K562 (cell line): ENCODE results near the gene RASGEF1C. TPM values are rescaled to one million over a fixed set of nuclear protein-coding genes. Genes with fewer than 3 reads are reported as not detected.
A peak's percentile ranks its signal among the peaks of the same experiment; 100 is the strongest.

Source experiments
- ATF7 ChIP-seq: fragments of 450-650 bp; IDR thresholded peaks from 2 replicates; pipeline ENCODE4 v1.7.1; 2014; ENCODE audit warnings: mild to moderate bottlenecking, moderate library complexity
- BRD4 ChIP-seq: fragments of 200-600 bp; sonication (generic); IDR thresholded peaks from 2 replicates; pipeline ENCODE4 v1.6.1; 2017; ENCODE audit warnings: inconsistent platforms
- CHCHD3 ChIP-seq: fragments of 250-450 bp; sonication (Bioruptor Pico); IDR thresholded peaks from 2 replicates; pipeline ENCODE4 v2.1.2; 2022; ENCODE audit warnings: mild to moderate bottlenecking
- HDAC1 ChIP-seq, 2 experiments: fragments of 450-650 bp; IDR thresholded peaks; 2 replicates each; pipeline ENCODE4 v1.6.1; 2016 to 2017; ENCODE audit warnings: inconsistent platforms in 1 of 2, mild to moderate bottlenecking in 1 of 2, moderate library complexity in 1 of 2
- JUNB ChIP-seq: fragments of 450-650 bp; formaldehyde crosslinking; conservative IDR thresholded peaks from 2 replicates; pipeline ENCODE4 v1.4.0; 2020; ENCODE audit warnings: mild to moderate bottlenecking
- NUFIP1 ChIP-seq: fragments of 450-650 bp; IDR thresholded peaks from 2 replicates; pipeline ENCODE4 v1.6.1; 2018; ENCODE audit not compliant: partially characterized antibody
- PML ChIP-seq: IDR thresholded peaks from 2 replicates; pipeline ENCODE4 v1.6.1; 2012; ENCODE audit warnings: low read length, inconsistent platforms
- PRPF4 ChIP-seq: fragments of 200-400 bp; formaldehyde crosslinking; IDR thresholded peaks from one replicate; pipeline ENCODE4 v1.6.1; 2017; ENCODE audit warnings: low read length, low read depth, mild to moderate bottlenecking; ENCODE audit not compliant: insufficient read depth, poor library complexity, severe bottlenecking
- RBM17 ChIP-seq: fragments of 200-400 bp; formaldehyde crosslinking; IDR thresholded peaks from 2 replicates; pipeline ENCODE4 v1.6.1; 2017; ENCODE audit warnings: low read depth, mild to moderate bottlenecking, low read length, borderline replicate concordance
- RFX7 ChIP-seq: fragments of 250-450 bp; sonication (Bioruptor Pico); IDR thresholded peaks from 2 replicates; pipeline ENCODE4 v1.5.1; 2021; ENCODE audit warnings: mild to moderate bottlenecking
- SIN3B ChIP-seq: fragments of 450-650 bp; IDR thresholded peaks from 2 replicates; pipeline ENCODE4 v1.6.1; 2017; ENCODE audit warnings: low read depth, mild to moderate bottlenecking, moderate library complexity
- U2AF2 ChIP-seq: fragments of 200-400 bp; formaldehyde crosslinking; optimal IDR thresholded peaks from 2 replicates; pipeline ENCODE3; 2017; ENCODE audit warnings: low read depth, mild to moderate bottlenecking, low read length
- ZNF263 ChIP-seq: sonication (generic); formaldehyde crosslinking; IDR thresholded peaks from 2 replicates; pipeline ENCODE4 v1.8.0; 2022; ENCODE audit warnings: mild to moderate bottlenecking, missing genetic modification reagents, borderline replicate concordance
- ZNF41 ChIP-seq: fragments of 250-450 bp; sonication (Bioruptor Pico); conservative IDR thresholded peaks from 2 replicates; pipeline ENCODE4 v1.4.0; 2020; ENCODE audit warnings: mild to moderate bottlenecking
- polyA plus RNA-seq, 8 experiments: library from polyadenylated mRNA; depleted of rRNA in 4 of 8; stranded (reverse) in 5 of 8; unstranded in 3 of 8; fragments of >200 nt; fragmentation: Nextera tagmentation in 2 of 8; fragmentation: Illumina TruSeq in 1 of 8; extraction: Ambion mirVana in 2 of 8; extraction: Trizol in 1 of 8; gene quantifications; 2 replicates each; pipeline versions ENCODE4 v1.2.1 to v1.2.3, GENCODE V29; 2011 to 2014; ENCODE audit warnings: inconsistent platforms in 1 of 8, missing spikeins in 1 of 8
- total RNA-seq, 7 experiments: library from RNA; depleted of rRNA in 6 of 7; stranded (reverse); fragments of >200 nt in 6 of 7; fragmentation: Illumina TruSeq in 2 of 7; extraction: Trizol in 2 of 7; gene quantifications; 2 replicates each; pipeline versions ENCODE4 v1.2.1 to v1.2.3, GENCODE V29; 2011 to 2021; ENCODE audit warnings: low replicate concordance in 1 of 7
- TF ChIP-seq, protein P1 (sequence below), 2 experiments: fragments of 150-350 bp in 1 of 2; IDR thresholded peaks; 2 replicates each; pipeline ENCODE4 v1.6.1; 2012 to 2016; ENCODE audit warnings: low read depth in 2 of 2, low read length in 2 of 2, mild to moderate bottlenecking in 1 of 2, moderate library complexity in 1 of 2
- TF ChIP-seq, protein P2 (sequence below): sonication (generic); formaldehyde crosslinking; IDR thresholded peaks from 2 replicates; pipeline ENCODE4 v1.8.0; 2022; ENCODE audit warnings: mild to moderate bottlenecking, missing genetic modification reagents
- TF ChIP-seq, protein P3 (sequence below): IDR thresholded peaks from 3 replicates; pipeline ENCODE4 v1.6.1; 2011; ENCODE audit warnings: borderline replicate concordance, mild to moderate bottlenecking; ENCODE audit not compliant: insufficient read length, insufficient read depth
- TF ChIP-seq, protein P4 (sequence below): sonication (generic); formaldehyde crosslinking; IDR thresholded peaks from 2 replicates; pipeline ENCODE4 v1.8.0; 2022; ENCODE audit warnings: missing genetic modification reagents, mild to moderate bottlenecking, borderline replicate concordance
- TF ChIP-seq, protein P5 (sequence below): fragments of 250-450 bp; sonication (Bioruptor Pico); IDR thresholded peaks from 2 replicates; pipeline ENCODE4 v1.5.0; 2020; ENCODE audit warnings: mild to moderate bottlenecking

RASGEF1C gene
- total and polyA plus RNA-seq, 9 of the 15 experiments (the other 6 are each of a cell fraction or from before 2014, with no cell fraction given), result 0.04 to 1.1 (median 0.21) TPM; not detected in 4

DNA sequence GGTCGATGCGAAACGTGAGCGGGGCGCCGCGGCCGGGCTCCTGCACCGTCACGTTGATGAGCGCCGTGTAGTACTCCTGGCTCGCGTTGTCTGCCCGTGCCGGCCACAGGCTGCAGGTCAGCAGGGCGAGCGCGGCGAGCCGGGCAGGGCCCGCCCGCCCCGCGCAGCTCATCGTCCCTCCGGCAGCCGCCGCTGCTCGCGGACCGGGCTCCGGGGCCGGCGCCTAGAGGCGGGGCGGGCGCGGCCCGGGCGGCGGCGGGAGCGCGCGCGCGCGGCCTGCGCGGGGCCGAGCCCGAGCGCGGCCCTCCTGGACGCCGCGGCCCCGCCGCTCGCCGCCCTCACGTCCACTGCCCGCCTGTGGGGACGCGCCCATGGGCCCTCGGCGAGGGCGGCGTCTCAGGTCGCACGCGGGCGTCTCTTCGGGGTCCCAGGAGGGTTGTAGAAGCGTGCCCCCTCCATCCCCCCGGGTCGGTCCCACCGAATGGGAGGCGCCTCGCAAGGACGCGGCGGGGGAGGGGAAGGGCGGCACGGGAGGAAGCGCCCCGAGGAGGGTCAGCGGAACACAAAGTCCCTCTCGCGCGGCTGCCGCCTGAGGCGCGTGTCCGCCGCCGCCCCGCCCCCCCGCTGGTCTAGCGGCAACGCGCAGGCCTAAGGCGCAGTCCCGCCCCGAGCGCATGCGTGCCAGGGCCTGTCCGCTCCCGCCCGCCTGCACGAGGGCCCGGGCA is 137.3 kb downstream of the RASGEF1C start, which contains the start of gene RNF130 (continued):
- TF ChIP-seq, protein P1, sequence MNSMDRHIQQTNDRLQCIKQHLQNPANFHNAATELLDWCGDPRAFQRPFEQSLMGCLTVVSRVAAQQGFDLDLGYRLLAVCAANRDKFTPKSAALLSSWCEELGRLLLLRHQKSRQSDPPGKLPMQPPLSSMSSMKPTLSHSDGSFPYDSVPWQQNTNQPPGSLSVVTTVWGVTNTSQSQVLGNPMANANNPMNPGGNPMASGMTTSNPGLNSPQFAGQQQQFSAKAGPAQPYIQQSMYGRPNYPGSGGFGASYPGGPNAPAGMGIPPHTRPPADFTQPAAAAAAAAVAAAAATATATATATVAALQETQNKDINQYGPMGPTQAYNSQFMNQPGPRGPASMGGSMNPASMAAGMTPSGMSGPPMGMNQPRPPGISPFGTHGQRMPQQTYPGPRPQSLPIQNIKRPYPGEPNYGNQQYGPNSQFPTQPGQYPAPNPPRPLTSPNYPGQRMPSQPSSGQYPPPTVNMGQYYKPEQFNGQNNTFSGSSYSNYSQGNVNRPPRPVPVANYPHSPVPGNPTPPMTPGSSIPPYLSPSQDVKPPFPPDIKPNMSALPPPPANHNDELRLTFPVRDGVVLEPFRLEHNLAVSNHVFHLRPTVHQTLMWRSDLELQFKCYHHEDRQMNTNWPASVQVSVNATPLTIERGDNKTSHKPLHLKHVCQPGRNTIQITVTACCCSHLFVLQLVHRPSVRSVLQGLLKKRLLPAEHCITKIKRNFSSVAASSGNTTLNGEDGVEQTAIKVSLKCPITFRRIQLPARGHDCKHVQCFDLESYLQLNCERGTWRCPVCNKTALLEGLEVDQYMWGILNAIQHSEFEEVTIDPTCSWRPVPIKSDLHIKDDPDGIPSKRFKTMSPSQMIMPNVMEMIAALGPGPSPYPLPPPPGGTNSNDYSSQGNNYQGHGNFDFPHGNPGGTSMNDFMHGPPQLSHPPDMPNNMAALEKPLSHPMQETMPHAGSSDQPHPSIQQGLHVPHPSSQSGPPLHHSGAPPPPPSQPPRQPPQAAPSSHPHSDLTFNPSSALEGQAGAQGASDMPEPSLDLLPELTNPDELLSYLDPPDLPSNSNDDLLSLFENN (IDR thresholded peaks at IDR 0.05; ENCODE audit: low read depth in 2 of 2, low read length in 2 of 2), result 0 out of 4 replicates have a peak, but pooled peaks of 1 of the 2 experiments have one; percentile 30
- TF ChIP-seq HDAC1 (IDR thresholded peaks at IDR 0.05), result peak in 1 of 2 experiments; percentile 66; a peak in 2 of 4 replicates
- no peak for TF ChIP-seq ZNF41 (CRISPR knock-in tag)
- TF ChIP-seq, protein P2, sequence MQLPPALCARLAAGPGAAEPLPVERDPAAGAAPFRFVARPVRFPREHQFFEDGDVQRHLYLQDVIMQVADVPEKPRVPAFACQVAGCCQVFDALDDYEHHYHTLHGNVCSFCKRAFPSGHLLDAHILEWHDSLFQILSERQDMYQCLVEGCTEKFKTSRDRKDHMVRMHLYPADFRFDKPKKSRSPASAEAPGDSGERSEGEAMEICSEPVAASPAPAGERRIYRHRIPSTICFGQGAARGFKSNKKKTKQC (CRISPR knock-in tag), result peak; percentile 99; the same call in 1 of the 2 replicates
- TF ChIP-seq JUNB, result no peak
- peak; percentile 73 for TF ChIP-seq ATF7
- TF ChIP-seq CHCHD3 (CRISPR knock-in tag), result no peak
- TF ChIP-seq ZNF263 (CRISPR knock-in tag), result peak; percentile 85
- TF ChIP-seq SIN3B, result no peak
- TF ChIP-seq U2AF2, result no peak
- peak; percentile 53; the same call in 1 of the 2 replicates for TF ChIP-seq BRD4
- no peak for TF ChIP-seq PML
- TF ChIP-seq, protein P3, sequence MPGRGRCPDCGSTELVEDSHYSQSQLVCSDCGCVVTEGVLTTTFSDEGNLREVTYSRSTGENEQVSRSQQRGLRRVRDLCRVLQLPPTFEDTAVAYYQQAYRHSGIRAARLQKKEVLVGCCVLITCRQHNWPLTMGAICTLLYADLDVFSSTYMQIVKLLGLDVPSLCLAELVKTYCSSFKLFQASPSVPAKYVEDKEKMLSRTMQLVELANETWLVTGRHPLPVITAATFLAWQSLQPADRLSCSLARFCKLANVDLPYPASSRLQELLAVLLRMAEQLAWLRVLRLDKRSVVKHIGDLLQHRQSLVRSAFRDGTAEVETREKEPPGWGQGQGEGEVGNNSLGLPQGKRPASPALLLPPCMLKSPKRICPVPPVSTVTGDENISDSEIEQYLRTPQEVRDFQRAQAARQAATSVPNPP, result no peak
- TF ChIP-seq RBM17, result no peak
- TF ChIP-seq, protein P4, sequence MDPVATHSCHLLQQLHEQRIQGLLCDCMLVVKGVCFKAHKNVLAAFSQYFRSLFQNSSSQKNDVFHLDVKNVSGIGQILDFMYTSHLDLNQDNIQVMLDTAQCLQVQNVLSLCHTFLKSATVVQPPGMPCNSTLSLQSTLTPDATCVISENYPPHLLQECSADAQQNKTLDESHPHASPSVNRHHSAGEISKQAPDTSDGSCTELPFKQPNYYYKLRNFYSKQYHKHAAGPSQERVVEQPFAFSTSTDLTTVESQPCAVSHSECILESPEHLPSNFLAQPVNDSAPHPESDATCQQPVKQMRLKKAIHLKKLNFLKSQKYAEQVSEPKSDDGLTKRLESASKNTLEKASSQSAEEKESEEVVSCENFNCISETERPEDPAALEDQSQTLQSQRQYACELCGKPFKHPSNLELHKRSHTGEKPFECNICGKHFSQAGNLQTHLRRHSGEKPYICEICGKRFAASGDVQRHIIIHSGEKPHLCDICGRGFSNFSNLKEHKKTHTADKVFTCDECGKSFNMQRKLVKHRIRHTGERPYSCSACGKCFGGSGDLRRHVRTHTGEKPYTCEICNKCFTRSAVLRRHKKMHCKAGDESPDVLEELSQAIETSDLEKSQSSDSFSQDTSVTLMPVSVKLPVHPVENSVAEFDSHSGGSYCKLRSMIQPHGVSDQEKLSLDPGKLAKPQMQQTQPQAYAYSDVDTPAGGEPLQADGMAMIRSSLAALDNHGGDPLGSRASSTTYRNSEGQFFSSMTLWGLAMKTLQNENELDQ, result no peak; the same call in 1 of the 2 replicates
- TF ChIP-seq, protein P5, sequence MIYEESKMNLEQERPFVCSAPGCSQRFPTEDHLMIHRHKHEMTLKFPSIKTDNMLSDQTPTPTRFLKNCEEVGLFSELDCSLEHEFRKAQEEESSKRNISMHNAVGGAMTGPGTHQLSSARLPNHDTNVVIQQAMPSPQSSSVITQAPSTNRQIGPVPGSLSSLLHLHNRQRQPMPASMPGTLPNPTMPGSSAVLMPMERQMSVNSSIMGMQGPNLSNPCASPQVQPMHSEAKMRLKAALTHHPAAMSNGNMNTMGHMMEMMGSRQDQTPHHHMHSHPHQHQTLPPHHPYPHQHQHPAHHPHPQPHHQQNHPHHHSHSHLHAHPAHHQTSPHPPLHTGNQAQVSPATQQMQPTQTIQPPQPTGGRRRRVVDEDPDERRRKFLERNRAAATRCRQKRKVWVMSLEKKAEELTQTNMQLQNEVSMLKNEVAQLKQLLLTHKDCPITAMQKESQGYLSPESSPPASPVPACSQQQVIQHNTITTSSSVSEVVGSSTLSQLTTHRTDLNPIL (CRISPR knock-in tag), result no peak
- peak; percentile 60 for TF ChIP-seq PRPF4
- no peak for TF ChIP-seq RFX7 (CRISPR knock-in tag)
- no peak for TF ChIP-seq NUFIP1
